Neuronal stem cell (in vitro differentiated cells): ENCODE measurements around the gene FHOD3.

Experiments
- DNase-seq: peaks from one replicate; pipeline ENCODE4 v3.0.0-alpha.2; 2013; ENCODE audit warnings: low spot score
- H2AFZ ChIP-seq: one replicate; pipeline ENCODE4 v1.6.1; 2013; ENCODE audit warnings: mild to moderate bottlenecking, low read length, inconsistent platforms
- H2AK5ac ChIP-seq: 2 replicates; pipeline ENCODE4 v1.6.1; 2013; ENCODE audit warnings: low read depth, mild to moderate bottlenecking, inconsistent platforms, low read length, moderate library complexity, mixed read lengths
- H2BK120ac ChIP-seq: 2 replicates; pipeline ENCODE4 v1.6.1; 2013; ENCODE audit warnings: low read depth, mild to moderate bottlenecking, inconsistent platforms, low read length, moderate library complexity, mixed read lengths
- H2BK12ac ChIP-seq: one replicate; pipeline ENCODE4 v1.6.1; 2013; ENCODE audit warnings: low read length, inconsistent platforms
- H2BK15ac ChIP-seq: 2 replicates; pipeline ENCODE4 v1.6.1; 2013; ENCODE audit warnings: mild to moderate bottlenecking, low read length, inconsistent platforms, mixed read lengths
- H2BK5ac ChIP-seq: one replicate; pipeline ENCODE4 v1.6.1; 2013; ENCODE audit warnings: inconsistent platforms, mild to moderate bottlenecking, low read length, moderate library complexity
- H3K14ac ChIP-seq: one replicate; pipeline ENCODE4 v1.6.1; 2013; ENCODE audit warnings: low read length, inconsistent platforms
- H3K18ac ChIP-seq: 2 replicates; pipeline ENCODE4 v1.6.1; 2013; ENCODE audit warnings: low read length, inconsistent platforms
- H3K23ac ChIP-seq: 2 replicates; pipeline ENCODE4 v1.6.1; 2013; ENCODE audit warnings: low read depth, mild to moderate bottlenecking, mixed read lengths, low read length, inconsistent platforms; ENCODE audit not compliant: poor library complexity
- H3K27ac ChIP-seq: replicated peaks from 3 replicates; pipeline ENCODE4 v1.5.1; 2013; ENCODE audit warnings: low read length, inconsistent platforms
- H3K27me3 ChIP-seq, 3 experiments: 2 replicates each; pipeline ENCODE4 v1.6.1; 2013; ENCODE audit warnings: low read length in 3 of 3, mild to moderate bottlenecking in 2 of 3, inconsistent platforms in 1 of 3, low read depth in 1 of 3, mixed read lengths in 1 of 3, moderate library complexity in 1 of 3; ENCODE audit not compliant: control insufficient read depth in 3 of 3, insufficient read depth in 3 of 3
- H3K36me3 ChIP-seq, 2 donors: replicated peaks in 1 of 2; 2 replicates each; pipeline ENCODE4 v1.6.1; 2013; ENCODE audit warnings: low read length in 2 of 2; ENCODE audit not compliant: control insufficient read depth in 2 of 2, insufficient read depth in 2 of 2
- H3K4ac ChIP-seq: 2 replicates; pipeline ENCODE4 v1.6.1; 2013; ENCODE audit warnings: inconsistent platforms, mild to moderate bottlenecking, low read length, moderate library complexity
- H3K4me1 ChIP-seq, 2 donors: 1 replicate in 1 of 2; 2 replicates in 1 of 2; pipeline ENCODE4 v1.6.1; 2013; ENCODE audit warnings: low read length in 2 of 2, low read depth in 1 of 2; ENCODE audit not compliant: control insufficient read depth in 2 of 2, insufficient read depth in 1 of 2
- H3K4me2 ChIP-seq: one replicate; pipeline ENCODE4 v1.6.1; 2013; ENCODE audit warnings: mild to moderate bottlenecking, low read length, inconsistent platforms; ENCODE audit not compliant: insufficient read depth, poor library complexity, severe bottlenecking
- H3K4me3 ChIP-seq, 2 donors: 2 replicates each; pipeline ENCODE4 v1.5.1; 2013; ENCODE audit warnings: low read length in 2 of 2, mild to moderate bottlenecking in 2 of 2, inconsistent platforms in 1 of 2, moderate library complexity in 1 of 2
- H3K79me1 ChIP-seq: one replicate; pipeline ENCODE4 v1.6.1; 2013; ENCODE audit warnings: low read depth, mild to moderate bottlenecking, inconsistent platforms, low read length, moderate library complexity
- H3K9ac ChIP-seq: one replicate; pipeline ENCODE4 v1.6.1; 2013; ENCODE audit warnings: mild to moderate bottlenecking, low read depth, low read length, inconsistent platforms; ENCODE audit not compliant: poor library complexity
- H3K9me3 ChIP-seq, 2 donors: replicated peaks in 1 of 2; 2 replicates each; pipeline versions ENCODE3 to v1.6.1; 2013; ENCODE audit warnings: low read length in 2 of 2, mild to moderate bottlenecking in 2 of 2, inconsistent platforms in 1 of 2, low read depth in 1 of 2, mixed read lengths in 1 of 2, moderate library complexity in 1 of 2; ENCODE audit not compliant: control insufficient read depth in 2 of 2, insufficient read depth in 1 of 2
- H4K8ac ChIP-seq: one replicate; pipeline ENCODE4 v1.6.1; 2013; ENCODE audit warnings: low read depth, mild to moderate bottlenecking, inconsistent platforms, low read length, moderate library complexity
- H4K91ac ChIP-seq: one replicate; pipeline ENCODE4 v1.6.1; 2013; ENCODE audit warnings: low read length, low read depth, mild to moderate bottlenecking, inconsistent platforms; ENCODE audit not compliant: poor library complexity
- WGBS, 2 donors: extraction: QIAGEN DNeasy Blood & Tissue Kit; methylation state at CpG; one replicate each; pipeline ENCODE4 v1.1.7; 2013; ENCODE audit warnings: missing lambda C conversion rate in 2 of 2, mixed read lengths in 1 of 2; ENCODE audit not compliant: insufficient read length in 2 of 2, insufficient replicate concordance in 1 of 2; ENCODE audit errors: extremely low coverage in 2 of 2; 5-methylcytosine and 5-hydroxymethylcytosine counted together

The FHOD3 gene

GRCh38 chr18:36629138-36629530 lies 331.6 kb downstream of the FHOD3 start:
- H3K14ac ChIP-seq: no peak overlapping the region
- no peak overlapping the region for H3K18ac ChIP-seq
- no peak overlapping the region for H3K4me2 ChIP-seq
- no peaks in the 10 kb centered on the region for H3K79me1 ChIP-seq
- no peak overlapping the region for H4K91ac ChIP-seq
- H2BK120ac ChIP-seq: no peak overlapping the region
- H3K27ac ChIP-seq: no peak overlapping the region
- no peak overlapping the region for H2AFZ ChIP-seq
- H3K23ac ChIP-seq: no peak overlapping the region
- H3K4ac ChIP-seq: no peak overlapping the region
- H3K36me3 ChIP-seq: peaks cover 12 to 67% of the 10 kb centered on the region in 2 donors
- no CpG with 5 or more reads among the region's 4 CpGs for WGBS, 2 donors
- peaks cover 0 to 2% of the 10 kb centered on the region in 2 donors for H3K9me3 ChIP-seq
- no peak overlapping the region for H3K9ac ChIP-seq
- no peak overlapping the region for H4K8ac ChIP-seq
- no peak overlapping the region for H2AK5ac ChIP-seq
- peaks cover 0 to 3% of the 10 kb centered on the region in 2 donors for H3K4me1 ChIP-seq
- H2BK12ac ChIP-seq: no peak overlapping the region
- H3K27me3 ChIP-seq: no peaks in the 10 kb centered on the region
- no peak overlapping the region for H3K4me3 ChIP-seq
- no peak for DNase-seq
- no peak overlapping the region for H2BK15ac ChIP-seq
- H2BK5ac ChIP-seq: no peak overlapping the region

GRCh38 chr18:36629836-36630235 lies 332.3 kb downstream of the FHOD3 start:
- Histone ChIP-seq H2BK12ac (no peak overlapping the region), H3K14ac (no peak overlapping the region), H3K18ac (no peak overlapping the region), H3K4ac (no peak overlapping the region), H3K36me3 (peaks cover 12 to 69% of the 10 kb centered on the region in 2 donors), H3K4me1 (peaks cover 0 to 7% of the 10 kb centered on the region in 2 donors), H3K27ac (no peak overlapping the region), H3K79me1 (no peaks in the 10 kb centered on the region), H4K91ac (no peak overlapping the region), H3K23ac (no peak overlapping the region), H4K8ac (no peak overlapping the region), H2AK5ac (no peak overlapping the region), H2BK120ac (no peak overlapping the region), H2AFZ (no peak overlapping the region), H3K9me3 (peaks cover 0 to 2% of the 10 kb centered on the region in 2 donors), H3K4me2 (no peak overlapping the region), H3K9ac (no peak overlapping the region), H3K4me3 (no peak overlapping the region), H3K27me3 (no peaks in the 10 kb centered on the region), H2BK5ac (no peak overlapping the region), H2BK15ac (no peak overlapping the region)
- no CpG with 5 or more reads among the region's 4 CpGs for WGBS, 2 donors
- DNase-seq: no peak

- H4K8ac ChIP-seq: no peak overlapping the region
- H3K27ac ChIP-seq: no peak overlapping the region
- H3K9ac ChIP-seq: no peak overlapping the region
- no peak overlapping the region for H3K4me2 ChIP-seq
- no CpG with 5 or more reads among the region's 2 CpGs for WGBS, 2 donors
- H3K9me3 ChIP-seq: peaks cover 0 to 2% of the 10 kb centered on the region in 2 donors
- H4K91ac ChIP-seq: no peak overlapping the region
- H3K4me1 ChIP-seq: peaks cover 3 to 14% of the 10 kb centered on the region in 2 donors
- no peak overlapping the region for H3K18ac ChIP-seq
- no peak overlapping the region for H2AFZ ChIP-seq
- H3K4me3 ChIP-seq: no peak overlapping the region
- no peaks in the 10 kb centered on the region for H3K27me3 ChIP-seq
- peaks cover 9 to 65% of the 10 kb centered on the region in 2 donors for H3K36me3 ChIP-seq
- H3K23ac ChIP-seq: no peak overlapping the region
- no peak for DNase-seq
- H3K4ac ChIP-seq: no peak overlapping the region
- H2BK15ac ChIP-seq: no peak overlapping the region
- H3K79me1 ChIP-seq: no peaks in the 10 kb centered on the region
- no peak overlapping the region for H2BK120ac ChIP-seq
- H3K14ac ChIP-seq: no peak overlapping the region
- H2BK5ac ChIP-seq: no peak overlapping the region
- H2AK5ac ChIP-seq: no peak overlapping the region
- no peak overlapping the region for H2BK12ac ChIP-seq
These were observed 333.4 kb downstream of the FHOD3 start for GRCh38 chr18:36630917-36631316.

- Histone ChIP-seq H4K91ac (no peak overlapping the region), H3K18ac (no peak overlapping the region), H3K23ac (no peak overlapping the region), H3K4ac (no peak overlapping the region), H3K9ac (no peak overlapping the region), H4K8ac (no peak overlapping the region), H3K14ac (no peak overlapping the region), H2BK5ac (no peak overlapping the region), H3K36me3 (peaks cover 7 to 39% of the 10 kb centered on the region in 2 donors), H2AFZ (no peak overlapping the region), H3K27ac (no peak overlapping the region), H3K9me3 (peaks cover 0 to 2% of the 10 kb centered on the region in 2 donors), H3K4me3 (no peak overlapping the region), H3K4me1 (peaks cover 3 to 14% of the 10 kb centered on the region in 2 donors), H3K79me1 (no peaks in the 10 kb centered on the region), H2BK120ac (no peak overlapping the region), H2BK12ac (no peak overlapping the region), H3K4me2 (no peak overlapping the region), H3K27me3 (no peaks in the 10 kb centered on the region), H2AK5ac (no peak overlapping the region), H2BK15ac (no peak overlapping the region)
- no CpG with 5 or more reads among the region's 4 CpGs for WGBS, 2 donors
- DNase-seq: no peak
These were observed 336.5 kb downstream of the FHOD3 start for GRCh38 chr18:36633961-36634412.
